ENCODE data around the gene BCAS3. TPM values are rescaled to one million over a fixed set of nuclear protein-coding genes. Genes with fewer than 3 reads are reported as not detected.

Gene BCAS3
- total RNA-seq, 1 experiment from 2014 or later, result 26.3 TPM

DNA sequence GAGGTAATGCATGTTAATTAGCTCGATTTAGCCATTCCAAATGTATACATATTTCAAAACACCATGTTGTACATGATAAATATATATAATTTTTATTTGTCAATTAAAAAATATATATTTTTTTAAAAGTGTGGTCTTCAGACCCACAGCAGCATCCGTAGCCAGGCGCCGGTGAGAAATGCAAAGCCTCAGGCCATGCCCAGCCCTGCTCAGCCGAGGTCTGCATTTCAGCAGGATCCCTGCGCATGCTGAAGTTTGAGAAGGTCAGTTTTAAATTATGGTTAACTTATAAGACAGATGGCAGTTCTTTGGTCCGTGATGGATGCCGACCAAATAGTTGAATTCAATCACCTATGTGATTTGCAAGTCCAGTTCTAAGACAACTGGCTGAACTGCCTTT is 694.0 kb downstream of the BCAS3 start:
- intact Hi-C loops (cut with micrococcal nuclease), result no loop called here
- no peaks in the 10 kb centered on the region for H3K9me3 ChIP-seq (ENCODE audit: control insufficient read depth in 1 of 2, insufficient read depth in 1 of 2, low read depth in 1 of 2, low read length in 2 of 2)
- ChIA-PET POLR2A (no interaction called here), CTCF (no interaction called here), RAD21 (ENCODE audit: low non-redundant PET in 1 of 2, low total read pairs in 2 of 2, uncharacterized antibody in 2 of 2, unreplicated experiment in 2 of 2) (no interaction called here)
- no peak overlapping the region for H2AFZ ChIP-seq (ENCODE audit: low read depth, low read length, poor library complexity, severe bottlenecking)
- no peaks in the 10 kb centered on the region for H3K79me2 ChIP-seq (ENCODE audit: insufficient read depth, low read length)
- H3K4me2 ChIP-seq (ENCODE audit: low read length), result no peak overlapping the region
- ATAC-seq (no peak), DNase-seq (ENCODE audit: low read depth, low spot score) (no peak)
- no peaks in the 10 kb centered on the region for H3K4me1 ChIP-seq (ENCODE audit: control insufficient read depth in 1 of 2, insufficient read depth in 2 of 2, low read length in 2 of 2)
- no peaks in the 10 kb centered on the region for H3K9me2 ChIP-seq (ENCODE audit: insufficient read depth)
- no peaks in the 10 kb centered on the region for H3K27me3 ChIP-seq (ENCODE audit: insufficient read depth, low read length)
- H4K20me1 ChIP-seq (ENCODE audit: insufficient read depth), result no peaks in the 10 kb centered on the region
- H3K9ac ChIP-seq (ENCODE audit: low read length), result no peak overlapping the region
- BruUV-seq (replicated peaks), result no TSS peak
- no peak overlapping the region for H3K27ac ChIP-seq (ENCODE audit: low read depth, low read length)
- TF ChIP-seq POLR2AphosphoS5 (IDR thresholded peaks at IDR 0.05; ENCODE audit: low read depth, low read length), result no peak
- TF ChIP-seq CBX3 (IDR thresholded peaks at IDR 0.05; ENCODE audit: low read depth), result no peak
- TF ChIP-seq EZH2phosphoT487 (IDR thresholded peaks at IDR 0.05; ENCODE audit: borderline replicate concordance), result no peak
- TF ChIP-seq, protein P1, sequence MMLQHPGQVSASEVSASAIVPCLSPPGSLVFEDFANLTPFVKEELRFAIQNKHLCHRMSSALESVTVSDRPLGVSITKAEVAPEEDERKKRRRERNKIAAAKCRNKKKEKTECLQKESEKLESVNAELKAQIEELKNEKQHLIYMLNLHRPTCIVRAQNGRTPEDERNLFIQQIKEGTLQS (IDR thresholded peaks at IDR 0.05), result no peak
- TF ChIP-seq, protein P2, sequence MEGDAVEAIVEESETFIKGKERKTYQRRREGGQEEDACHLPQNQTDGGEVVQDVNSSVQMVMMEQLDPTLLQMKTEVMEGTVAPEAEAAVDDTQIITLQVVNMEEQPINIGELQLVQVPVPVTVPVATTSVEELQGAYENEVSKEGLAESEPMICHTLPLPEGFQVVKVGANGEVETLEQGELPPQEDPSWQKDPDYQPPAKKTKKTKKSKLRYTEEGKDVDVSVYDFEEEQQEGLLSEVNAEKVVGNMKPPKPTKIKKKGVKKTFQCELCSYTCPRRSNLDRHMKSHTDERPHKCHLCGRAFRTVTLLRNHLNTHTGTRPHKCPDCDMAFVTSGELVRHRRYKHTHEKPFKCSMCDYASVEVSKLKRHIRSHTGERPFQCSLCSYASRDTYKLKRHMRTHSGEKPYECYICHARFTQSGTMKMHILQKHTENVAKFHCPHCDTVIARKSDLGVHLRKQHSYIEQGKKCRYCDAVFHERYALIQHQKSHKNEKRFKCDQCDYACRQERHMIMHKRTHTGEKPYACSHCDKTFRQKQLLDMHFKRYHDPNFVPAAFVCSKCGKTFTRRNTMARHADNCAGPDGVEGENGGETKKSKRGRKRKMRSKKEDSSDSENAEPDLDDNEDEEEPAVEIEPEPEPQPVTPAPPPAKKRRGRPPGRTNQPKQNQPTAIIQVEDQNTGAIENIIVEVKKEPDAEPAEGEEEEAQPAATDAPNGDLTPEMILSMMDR (IDR thresholded peaks at IDR 0.05 in 2 of 3, conservative IDR thresholded peaks at IDR 0.05 in 1 of 3; ENCODE audit: borderline replicate concordance in 1 of 3, insufficient read depth in 1 of 3, low read depth in 2 of 3, low read length in 2 of 3), result no peak
- H3K36me3 ChIP-seq (ENCODE audit: control insufficient read depth in 1 of 2, insufficient read depth in 2 of 2, low read length in 2 of 2), result no peaks in the 10 kb centered on the region
- H3K4me3 ChIP-seq (replicated peaks in 1 of 2; ENCODE audit: low read depth in 1 of 2, low read length in 2 of 2), result no peak overlapping the region

DNA sequence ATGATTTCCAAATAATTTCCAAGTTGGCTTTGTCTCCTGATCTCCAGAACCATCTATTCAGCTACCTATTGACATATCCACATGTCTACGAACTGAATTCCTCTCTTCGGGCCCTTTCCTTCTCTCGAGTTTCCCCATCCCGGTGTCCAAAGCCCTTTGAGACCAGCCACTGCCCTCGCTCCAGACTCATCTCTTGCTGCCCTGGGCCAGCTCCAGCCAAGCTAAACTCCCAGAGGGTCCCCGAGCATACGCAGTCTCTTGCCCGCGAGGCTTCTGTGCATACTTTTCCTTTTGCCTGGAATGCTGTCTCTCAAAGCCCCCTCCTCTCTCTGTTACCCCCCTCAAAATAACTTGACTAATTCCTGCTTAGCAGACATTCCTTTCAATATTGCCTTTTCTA is 694.8 kb downstream of the BCAS3 start:
- no peaks in the 10 kb centered on the region for H3K9me3 ChIP-seq (ENCODE audit: control insufficient read depth in 1 of 2, insufficient read depth in 1 of 2, low read depth in 1 of 2, low read length in 2 of 2)
- ChIA-PET CTCF (no interaction called here), RAD21 (ENCODE audit: low non-redundant PET in 1 of 2, low total read pairs in 2 of 2, uncharacterized antibody in 2 of 2, unreplicated experiment in 2 of 2) (no interaction called here), POLR2A (no interaction called here)
- no peak overlapping the region for H2AFZ ChIP-seq (ENCODE audit: low read depth, low read length, poor library complexity, severe bottlenecking)
- intact Hi-C loops (cut with micrococcal nuclease), result no loop called here
- BruUV-seq (replicated peaks), result no TSS peak
- TF ChIP-seq ELF1 (IDR thresholded peaks at IDR 0.05; ENCODE audit: borderline replicate concordance, low read depth) (no peak), EZH2phosphoT487 (IDR thresholded peaks at IDR 0.05; ENCODE audit: borderline replicate concordance) (no peak)
- H3K79me2 ChIP-seq (ENCODE audit: insufficient read depth, low read length), result no peaks in the 10 kb centered on the region
- no peaks in the 10 kb centered on the region for H3K9me2 ChIP-seq (ENCODE audit: insufficient read depth)
- no peak overlapping the region for H3K4me3 ChIP-seq (replicated peaks in 1 of 2; ENCODE audit: low read depth in 1 of 2, low read length in 2 of 2)
- ATAC-seq (no peak), DNase-seq (ENCODE audit: low read depth, low spot score) (no peak)
- H3K36me3 ChIP-seq (ENCODE audit: control insufficient read depth in 1 of 2, insufficient read depth in 2 of 2, low read length in 2 of 2), result no peaks in the 10 kb centered on the region
- H3K4me2 ChIP-seq (ENCODE audit: low read length), result no peak overlapping the region
- H3K9ac ChIP-seq (ENCODE audit: low read length), result no peak overlapping the region
- H3K27ac ChIP-seq (ENCODE audit: low read depth, low read length), result no peak overlapping the region
- no peaks in the 10 kb centered on the region for H3K4me1 ChIP-seq (ENCODE audit: control insufficient read depth in 1 of 2, insufficient read depth in 2 of 2, low read length in 2 of 2)
- no peaks in the 10 kb centered on the region for H3K27me3 ChIP-seq (ENCODE audit: insufficient read depth, low read length)
- H4K20me1 ChIP-seq (ENCODE audit: insufficient read depth), result no peaks in the 10 kb centered on the region

Measured in HCT116 (cell line).